Measurements from ENCODE around the gene ESRRA. TPM values are rescaled to one million over a fixed set of nuclear protein-coding genes. Genes with fewer than 3 reads are reported as not detected.
A peak's percentile ranks its signal among the peaks of the same experiment; 100 is the strongest.

ESRRA gene
- total and polyA plus RNA-seq, 9 donors = 2.3 to 17.4 (median 11.9) TPM

GRCh38 chr11:64295760-64296159 lies 9.6 kb upstream of the ESRRA start:
- peaks cover 9% of the 10 kb centered on the region for H3K4me1 ChIP-seq (ENCODE audit: insufficient read depth)
- no peak for DNase-seq
- H3K9me3 ChIP-seq = no peaks in the 10 kb centered on the region
- no peak overlapping the region for H3K4me3 ChIP-seq
- intact Hi-C loops (cut with DNase I) = loop anchor here in 1 of 4 donors (10.0 kb wide), 1 partner anchor 291 kb away; no protein-coding TSS in a partner anchor
- TF ChIP-seq EP300 (IDR thresholded peaks at IDR 0.05) = no peak
- no peak for TF ChIP-seq CTCF (IDR thresholded peaks at IDR 0.05)
- no peak for TF ChIP-seq POLR2A (IDR thresholded peaks at IDR 0.05)
- no peaks in the 10 kb centered on the region for H3K36me3 ChIP-seq
- 87 to 97% (median 92%) methylated on average over 4 of the region's 4 CpGs for WGBS, 3 donors
- H3K27me3 ChIP-seq = peaks cover 8% of the 10 kb centered on the region
- H3K27ac ChIP-seq = no peak overlapping the region

- Histone ChIP-seq H3K4me1 (ENCODE audit: insufficient read depth) (peaks cover 10% of the 10 kb centered on the region), H3K36me3 (no peaks in the 10 kb centered on the region), H3K4me3 (no peak overlapping the region), H3K27ac (no peak overlapping the region), H3K27me3 (peaks cover 8% of the 10 kb centered on the region), H3K9me3 (no peaks in the 10 kb centered on the region)
- TF ChIP-seq POLR2A (IDR thresholded peaks at IDR 0.05) (no peak), EP300 (IDR thresholded peaks at IDR 0.05) (no peak), CTCF (IDR thresholded peaks at IDR 0.05) (no peak)
- WGBS, 3 donors = 27 to 33% (median 29%) methylated on average over 1 of the region's 1 CpG
- intact Hi-C loops (cut with DNase I) = loop anchor here in 1 of 4 donors (10.0 kb wide), 1 partner anchor 291 kb away; no protein-coding TSS in a partner anchor
- no peak for DNase-seq
These were observed 9.1 kb upstream of the ESRRA start for GRCh38 chr11:64296236-64296635.

- H3K4me3 ChIP-seq = no peak overlapping the region
- no peaks in the 10 kb centered on the region for H3K36me3 ChIP-seq
- no peak overlapping the region for H3K27ac ChIP-seq
- intact Hi-C loops (cut with DNase I) = loop anchor here in 1 of 4 donors (10.0 kb wide), 1 partner anchor 292 kb away; no protein-coding TSS in a partner anchor
- H3K4me1 ChIP-seq (ENCODE audit: insufficient read depth) = peaks cover 6% of the 10 kb centered on the region
- WGBS, 3 donors = 20 to 21% (median 20%) methylated on average over 33 to 34 of the region's 34 CpGs
- peak in 1 of 5 donors; percentile 14 for DNase-seq
- TF ChIP-seq POLR2A (IDR thresholded peaks at IDR 0.05) (no peak), EP300 (IDR thresholded peaks at IDR 0.05) (no peak), CTCF (IDR thresholded peaks at IDR 0.05) (no peak)
- H3K27me3 ChIP-seq = peaks cover 10% of the 10 kb centered on the region
- H3K9me3 ChIP-seq = no peaks in the 10 kb centered on the region
These were observed 8.3 kb upstream of the ESRRA start for GRCh38 chr11:64296830-64297698.

- intact Hi-C loops (cut with DNase I) = loop anchor here in 1 of 4 donors (10.0 kb wide), 1 partner anchor 293 kb away; no protein-coding TSS in a partner anchor
- TF ChIP-seq CTCF (IDR thresholded peaks at IDR 0.05) (no peak), EP300 (IDR thresholded peaks at IDR 0.05) (no peak), POLR2A (IDR thresholded peaks at IDR 0.05) (no peak)
- 56 to 63% (median 58%) methylated on average over 18 of the region's 18 CpGs for WGBS, 3 donors
These were observed 7.5 kb upstream of the ESRRA start for GRCh38 chr11:64297699-64298358.

More at GRCh38 chr11:64297699-64298358, 7.5 kb upstream of the ESRRA start:
- no peak overlapping the region for H3K27ac ChIP-seq
- no peaks in the 10 kb centered on the region for H3K9me3 ChIP-seq
- peaks cover 10% of the 10 kb centered on the region for H3K27me3 ChIP-seq
- peak in 1 of 5 donors; percentile 27 for DNase-seq
- no peak overlapping the region for H3K4me3 ChIP-seq
- H3K4me1 ChIP-seq (ENCODE audit: insufficient read depth) = peaks cover 4% of the 10 kb centered on the region
- H3K36me3 ChIP-seq = no peaks in the 10 kb centered on the region
